Spleen (tissue), 7 donors: Measurements from ENCODE around the gene SH3TC2.

Source experiments
- CTCF ChIP-seq, 11 experiments: fragments of 200-600 bp in 7 of 11; fragments of 450-650 bp in 4 of 11; sonication (generic) in 4 of 11; IDR thresholded peaks in 8 of 11; conservative IDR thresholded peaks in 3 of 11; 1 replicate in 7 of 11; 2 replicates in 4 of 11; pipeline versions ENCODE4 v1.4.0 to v1.8.0; 2016 to 2021; ENCODE audit warnings: antibody characterized with exemption in 11 of 11, inconsistent platforms in 4 of 11, mild to moderate bottlenecking in 1 of 11
- POLR2AphosphoS5 ChIP-seq, 3 donors: sonication (generic); formaldehyde crosslinking; IDR thresholded peaks; one replicate each; pipeline ENCODE4 v1.5.1; 2017; ENCODE audit warnings: antibody characterized with exemption in 3 of 3
- donor health status: DM: no; HTN: no; CAD: no; lungs with moderate emphysema.
- donor health status: DM: no; HTN: no; CAD: no.
- donor health status: DM: no; HTN: no; CAD: no.

GRCh38 chr5:148972974-148973374, 89.9 kb downstream of the SH3TC2 start:
- TF ChIP-seq CTCF (IDR thresholded peaks at IDR 0.05 in 8 of 11, conservative IDR thresholded peaks at IDR 0.05 in 3 of 11) (no peak), POLR2AphosphoS5 (IDR thresholded peaks at IDR 0.05) (peak in 1 of 3 donors; percentile 66)
